Panc1 (cell line): Measurements from ENCODE around the gene KRTAP10-4. TPM values are rescaled to one million over a fixed set of nuclear protein-coding genes. Genes with fewer than 3 reads are reported as not detected.

Experiments used
- ATAC-seq: fragments of 200-7000 bp; cut with Tn5 transposase; 2 replicates; pipeline ENCODE4 v1.9.1; 2020; ENCODE audit warnings: mild to moderate bottlenecking, moderate library complexity
- BruUV-seq: library from RNA; stranded (reverse); fragments of 400-500 nt; replicated peaks from 2 replicates; lab custom pipeline; 2021; lab: Mats Ljungman, UMichigan
- CTCF ChIA-PET: fragments of 300-600 bp; sonication (Branson Sonifier 250); formaldehyde crosslinking; loops from one replicate; lab custom pipeline; 2022; ENCODE audit warnings: antibody characterized with exemption; lab: Charles Lee
- POLR2A ChIA-PET: fragments of 300-600 bp; sonication (Branson Sonifier 250); formaldehyde crosslinking; loops from one replicate; lab custom pipeline; 2022; ENCODE audit warnings: antibody characterized with exemption; lab: Charles Lee
- DNase-seq: peaks from one replicate; pipeline ENCODE4 v3.0.0-alpha.2; 2010; ENCODE audit warnings: low read depth, low spot score
- H3K27ac ChIP-seq: 2 replicates; pipeline ENCODE4 v1.5.1; 2011; ENCODE audit warnings: mild to moderate bottlenecking, low read length, inconsistent platforms
- H3K27me3 ChIP-seq: fragments of 200-500 bp; sonication (Bioruptor generic); 2 replicates; pipeline ENCODE4 v1.6.0; 2014; ENCODE audit warnings: low read length, inconsistent platforms; ENCODE audit not compliant: control insufficient read depth, insufficient read depth
- H3K36me3 ChIP-seq: fragments of 200-500 bp; sonication (Bioruptor generic); 2 replicates; pipeline ENCODE4 v1.5.1; 2014; ENCODE audit warnings: inconsistent platforms, mild to moderate bottlenecking, low read length, moderate library complexity; ENCODE audit not compliant: control insufficient read depth, insufficient read depth
- H3K4me1 ChIP-seq: 2 replicates; pipeline ENCODE4 v1.5.1; 2011; ENCODE audit warnings: inconsistent platforms, mild to moderate bottlenecking, low read length, moderate library complexity; ENCODE audit not compliant: control insufficient read depth, insufficient read depth
- H3K4me3 ChIP-seq, 2 experiments: 2 replicates each; pipeline ENCODE4 v1.5.1; 2011 to 2012; ENCODE audit warnings: low read depth in 2 of 2, low read length in 2 of 2, mild to moderate bottlenecking in 2 of 2, inconsistent platforms in 1 of 2, moderate library complexity in 1 of 2
- H3K9me3 ChIP-seq: fragments of 200-500 bp; sonication (Bioruptor generic); 2 replicates; pipeline ENCODE4 v1.5.1; 2014; ENCODE audit warnings: low read depth, mild to moderate bottlenecking, inconsistent platforms, low read length, moderate library complexity; ENCODE audit not compliant: control insufficient read depth, insufficient read depth
- CTCF ChIP-seq: fragments of 450-650 bp; IDR thresholded peaks from 2 replicates; pipeline ENCODE4 v1.5.1; 2017; ENCODE audit warnings: mild to moderate bottlenecking
- POLR2AphosphoS5 ChIP-seq: IDR thresholded peaks from 2 replicates; pipeline ENCODE4 v1.6.1; 2012; ENCODE audit warnings: mild to moderate bottlenecking, low read depth, low read length, moderate library complexity
- REST ChIP-seq, 2 experiments: IDR thresholded peaks; 2 replicates each; pipeline ENCODE4 v1.6.1; 2011 to 2012; ENCODE audit warnings: low read depth in 2 of 2, control low read depth in 1 of 2, low read length in 1 of 2, mild to moderate bottlenecking in 1 of 2, moderate library complexity in 1 of 2; ENCODE audit not compliant: insufficient read depth in 1 of 2
- SIN3A ChIP-seq: IDR thresholded peaks from 2 replicates; pipeline ENCODE4 v1.6.1; 2012; ENCODE audit warnings: low read depth, mild to moderate bottlenecking, low read length, moderate library complexity, borderline replicate concordance; ENCODE audit not compliant: insufficient read depth
- TCF7L2 ChIP-seq: IDR thresholded peaks from 2 replicates; pipeline ENCODE4 v1.6.1; 2011; ENCODE audit warnings: mild to moderate bottlenecking, low read depth, low read length, inconsistent platforms
- in situ Hi-C: cut with HindIII; loops from 2 replicates; pipeline ENCODE4 v1.10.0; 2016; ENCODE audit warnings: low sequenced_read_pairs, low pct_unique_long_range_greater_than_20kb
- intact Hi-C: fragments of 100-400 bp; cut with micrococcal nuclease; formaldehyde crosslinking; loops from one replicate; pipeline ENCODE4 v1.10.0; 2022; ENCODE audit not compliant: unreplicated experiment
- total RNA-seq: library from RNA; stranded (reverse); gene quantifications from one replicate; pipeline ENCODE4 v1.2.1, GENCODE V29; 2021; ENCODE audit not compliant: unreplicated experiment

Gene KRTAP10-4
- total RNA-seq, 1 experiment from 2014 or later, result not detected

- POLR2A ChIA-PET, result interaction anchor here (0.6 kb wide), 1 partner anchor 635 kb away, joined by 3 read pairs; no protein-coding TSS in a partner anchor
- intact Hi-C loops (no loop called here), in situ Hi-C loops (no loop called here)
- no peak for TF ChIP-seq POLR2AphosphoS5
- Histone ChIP-seq H3K27me3 (no peaks in the 10 kb centered on the region), H3K4me3 (no peak overlapping the region), H3K9me3 (no peaks in the 10 kb centered on the region), H3K36me3 (no peaks in the 10 kb centered on the region), H3K4me1 (no peaks in the 10 kb centered on the region), H3K27ac (no peak overlapping the region)
- CTCF ChIA-PET, result no interaction called here
- DNase-seq (no peak), ATAC-seq (no peak)
- BruUV-seq, result no TSS peak
Measured at GRCh38 chr21:44564099-44564498, 9.4 kb upstream of the KRTAP10-4 start.

GRCh38 chr21:44564886-44565598, 8.5 kb upstream of the KRTAP10-4 start:
- CTCF ChIA-PET, result no interaction called here
- intact Hi-C loops, result no loop called here

More at GRCh38 chr21:44564886-44565598, 8.5 kb upstream of the KRTAP10-4 start:
- Histone ChIP-seq H3K27me3 (no peaks in the 10 kb centered on the region), H3K4me1 (no peaks in the 10 kb centered on the region), H3K36me3 (no peaks in the 10 kb centered on the region), H3K27ac (no peak overlapping the region), H3K9me3 (no peaks in the 10 kb centered on the region), H3K4me3 (no peak overlapping the region)
- ATAC-seq, result no peak
- DNase-seq, result no peak
- POLR2A ChIA-PET, result no interaction called here
- BruUV-seq, result no TSS peak
- in situ Hi-C loops, result no loop called here
- TF ChIP-seq POLR2AphosphoS5, result no peak
- no peak for TF ChIP-seq CTCF
- no peak for TF ChIP-seq SIN3A
- no peak for TF ChIP-seq REST (IDR thresholded peaks at IDR 0.05; ENCODE audit: insufficient read depth in 1 of 2, low read depth in 2 of 2, low read length in 1 of 2)
- no peak for TF ChIP-seq TCF7L2
